Activated CD4-positive, alpha-beta T cell treated with anti-CD3 and anti-CD28 coated beads, Interleukin-2, Interleukin-6, amounts not matched to agents 100 ng/mL and 50 ng/mL, durations not matched to agents 16 hours and 8 hours (primary cell): Measurements from ENCODE around the gene TAAR6.
"Not testable (repeated sequence)": the region's sequence is repeated elsewhere in the genome, so short reads cannot be mapped to it uniquely, and the experiment has no call there.

Source experiments
- DNase-seq: peaks from one replicate; pipeline ENCODE4 v3.0.0-alpha.2; 2020

The TAAR6 gene

GRCh38 chr6:132592855-132593254, 22.7 kb downstream of the TAAR6 start:
- no peak for DNase-seq

GRCh38 chr6:132596201-132596600, 26.1 kb downstream of the TAAR6 start:
- DNase-seq: no peak

DNA sequence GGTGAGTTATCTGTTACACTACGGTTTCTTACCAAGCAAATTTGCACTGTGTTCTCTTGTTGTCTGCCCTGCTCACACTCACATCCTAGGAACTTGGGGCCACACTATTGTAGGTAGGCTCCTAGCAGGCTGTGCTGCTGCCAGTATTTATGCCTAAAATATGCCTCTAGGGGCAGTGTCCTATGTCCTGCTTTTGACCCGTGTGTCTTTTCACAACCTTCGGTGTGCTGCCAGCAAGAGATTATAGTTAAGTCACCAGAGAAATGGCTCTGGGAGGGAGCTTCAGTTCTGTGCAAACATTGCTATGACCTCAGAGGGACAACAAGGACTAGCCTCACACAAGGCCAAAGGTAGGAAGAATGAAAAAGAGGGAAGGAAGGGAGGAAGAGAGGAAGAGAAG, 28.4 kb downstream of the TAAR6 start:
- no peak for DNase-seq

DNA sequence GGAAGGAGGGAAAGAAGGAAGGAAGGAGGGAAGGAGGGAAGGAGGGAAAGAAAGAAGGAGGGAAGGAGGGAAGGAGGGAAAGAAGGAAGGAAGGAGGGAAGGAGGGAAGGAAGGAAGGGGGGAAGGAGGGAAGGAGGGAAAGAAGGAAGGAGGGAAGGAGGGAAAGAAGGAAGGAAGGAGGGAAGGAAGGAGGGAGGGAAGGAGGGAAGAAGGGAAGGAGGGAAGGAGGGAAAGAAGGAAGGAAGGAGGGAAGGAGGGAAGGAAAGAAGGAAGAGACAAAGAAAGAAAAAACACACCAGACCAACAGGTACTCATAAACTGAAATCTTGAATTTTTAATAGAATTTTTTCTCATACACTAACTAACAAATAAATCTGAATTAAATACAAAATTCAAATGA, 30.8 kb downstream of the TAAR6 start:
- not testable (repeated sequence) for DNase-seq

DNA sequence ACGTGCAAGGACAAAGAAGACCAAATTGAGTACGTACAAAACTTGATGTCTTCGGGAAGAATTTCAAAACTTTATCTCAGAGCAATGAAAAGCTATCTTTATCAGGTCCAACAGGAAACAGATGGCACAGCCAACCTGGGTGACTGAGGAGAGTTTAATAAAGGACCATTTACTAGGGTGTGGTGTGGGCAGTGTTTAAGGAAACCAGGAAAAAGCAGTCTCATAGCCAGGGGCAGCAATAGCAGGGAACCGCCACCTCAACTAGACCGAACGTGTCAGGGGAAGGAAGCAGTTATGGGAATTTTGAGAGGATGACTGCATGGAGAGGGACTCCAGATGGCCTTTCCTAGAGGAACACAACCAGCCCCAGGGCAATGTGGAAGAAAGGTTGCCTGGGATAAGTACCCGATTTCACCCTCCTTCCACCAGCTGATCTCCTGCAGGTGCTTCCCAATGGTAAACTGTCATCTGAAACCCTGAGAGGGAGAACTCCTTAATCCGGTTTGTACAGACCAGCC, 34.6 kb downstream of the TAAR6 start:
- DNase-seq: no peak

DNA sequence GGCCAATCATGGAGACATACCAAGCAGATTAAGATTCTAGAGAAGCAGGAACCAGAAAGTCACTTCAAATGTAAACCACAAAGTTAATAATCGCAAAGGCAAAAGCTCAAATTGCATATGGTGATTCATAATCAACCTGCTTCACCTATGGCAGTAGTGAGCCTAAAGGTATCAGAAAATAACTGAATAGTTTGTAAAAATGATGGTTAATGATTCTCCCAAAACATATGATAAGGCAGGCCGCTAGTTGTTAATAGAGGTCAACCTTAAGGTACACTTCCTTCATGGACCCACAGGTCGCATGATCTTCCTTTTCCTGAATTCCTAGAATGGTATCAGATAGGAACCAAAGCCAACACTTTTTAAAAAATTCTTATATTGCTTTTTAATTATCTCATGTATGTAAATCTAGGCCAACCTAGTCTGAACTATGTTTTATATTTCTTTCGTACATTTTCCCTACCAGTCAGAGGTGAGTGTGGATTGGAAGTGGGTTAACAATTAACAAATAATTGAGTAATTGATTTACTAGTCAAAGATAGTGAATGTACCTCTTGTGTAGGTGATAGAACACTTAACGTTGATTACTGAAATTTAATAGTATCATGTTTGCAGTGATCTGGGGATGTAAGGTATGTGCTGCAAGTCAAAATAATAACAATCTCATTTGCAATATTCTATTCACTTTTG, 37.6 kb downstream of the TAAR6 start:
- no peak for DNase-seq

GRCh38 chr6:132611616-132612015, 41.5 kb downstream of the TAAR6 start:
- DNase-seq: no peak

DNA sequence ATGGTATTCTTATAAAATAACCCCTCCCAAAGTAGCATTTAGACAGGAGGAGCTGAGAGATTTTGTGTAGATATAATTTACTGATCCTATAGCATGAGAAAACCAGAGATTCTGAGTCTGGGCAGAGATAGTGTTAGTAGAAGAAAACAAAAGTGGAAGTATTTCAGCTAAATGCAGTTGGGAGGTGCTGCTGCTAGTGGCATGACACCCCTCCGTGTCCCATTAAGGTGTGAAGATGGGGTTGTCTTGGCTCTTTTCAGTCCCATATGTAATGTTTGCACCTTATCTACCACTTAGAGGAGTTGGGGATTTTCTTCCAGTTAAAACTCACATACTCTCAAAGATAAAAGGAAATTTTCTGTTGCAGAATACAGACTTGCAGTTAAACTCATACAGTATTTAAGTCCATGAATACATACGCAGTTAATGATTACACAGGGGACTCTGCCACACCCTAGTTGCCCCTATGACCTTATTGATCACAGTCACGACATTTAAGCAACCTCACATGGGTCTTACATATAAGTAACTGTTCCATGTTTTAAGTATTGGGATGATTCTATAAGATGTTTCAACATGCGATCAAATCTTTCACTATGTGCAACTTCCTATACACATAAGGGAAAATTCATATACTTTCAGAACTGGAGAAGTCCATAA, 42.5 kb downstream of the TAAR6 start:
- no peak for DNase-seq

- DNase-seq: no peak
Measured at GRCh38 chr6:132614554-132614953, 44.4 kb downstream of the TAAR6 start.

GRCh38 chr6:132616677-132617076, 46.6 kb downstream of the TAAR6 start:
- no peak for DNase-seq
